ENCODE results near the gene IPO7.

The IPO7 gene

DNA sequence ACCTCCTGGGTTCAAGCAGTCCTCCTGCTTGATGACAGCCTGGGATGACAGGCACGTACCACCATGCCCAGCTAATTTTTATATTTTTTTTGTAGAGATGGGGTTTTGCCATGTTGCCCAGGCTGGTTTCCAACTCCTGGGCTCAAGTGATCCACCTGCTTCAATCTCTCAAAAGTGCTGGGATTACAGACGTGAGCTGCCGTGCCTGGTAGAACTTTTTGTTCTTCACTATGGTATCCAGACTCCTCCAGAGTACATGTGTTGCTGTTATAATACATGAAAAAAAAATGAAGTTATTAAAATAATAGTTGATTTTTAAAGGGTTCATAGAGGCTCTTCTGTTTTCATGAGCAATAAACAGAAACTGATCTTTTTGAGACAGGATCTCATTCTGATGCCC, 105.9 kb downstream of the IPO7 start:
- no peak for DNase-seq (ENCODE audit: low read depth)

DNA sequence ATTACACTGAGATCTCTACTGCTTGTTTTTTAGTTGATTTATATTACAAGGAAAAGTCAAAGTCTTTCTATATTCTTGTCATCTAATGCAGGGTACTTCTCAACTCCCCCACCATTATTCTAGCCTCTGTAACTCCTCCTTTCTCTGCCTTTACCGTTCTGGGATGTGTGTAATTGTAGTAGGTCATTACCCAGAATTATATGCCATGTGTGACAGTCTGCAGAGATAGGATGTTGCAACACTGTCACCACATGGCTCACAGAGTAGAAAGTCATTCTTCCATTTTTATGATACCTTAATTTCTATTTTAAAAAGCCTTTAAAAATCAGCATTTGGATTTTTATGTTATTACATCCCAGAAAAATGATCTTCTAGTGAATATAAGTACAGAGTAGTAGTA, 109.0 kb downstream of the IPO7 start:
- DNase-seq (ENCODE audit: low read depth), result no peak

DNA sequence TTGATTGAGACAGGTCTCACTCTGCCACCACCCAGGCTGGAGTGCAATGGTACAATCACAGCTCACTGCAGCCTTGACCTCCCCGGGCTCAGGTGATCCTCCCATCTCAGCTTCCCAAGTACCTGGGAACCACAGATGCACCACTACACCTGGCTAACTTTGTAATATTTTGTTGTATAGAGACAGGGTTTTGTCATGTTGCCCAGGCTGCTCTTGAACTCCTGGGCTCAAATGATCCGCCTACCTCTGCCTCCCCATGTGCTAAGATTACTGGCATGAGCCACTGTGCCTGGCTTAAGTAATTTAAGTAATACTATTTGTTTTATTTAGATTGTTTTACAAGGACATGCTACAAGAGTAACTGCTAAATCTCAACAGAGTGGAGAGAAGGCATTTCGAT, 109.9 kb downstream of the IPO7 start:
- no peak for DNase-seq (ENCODE audit: low read depth)

DNA sequence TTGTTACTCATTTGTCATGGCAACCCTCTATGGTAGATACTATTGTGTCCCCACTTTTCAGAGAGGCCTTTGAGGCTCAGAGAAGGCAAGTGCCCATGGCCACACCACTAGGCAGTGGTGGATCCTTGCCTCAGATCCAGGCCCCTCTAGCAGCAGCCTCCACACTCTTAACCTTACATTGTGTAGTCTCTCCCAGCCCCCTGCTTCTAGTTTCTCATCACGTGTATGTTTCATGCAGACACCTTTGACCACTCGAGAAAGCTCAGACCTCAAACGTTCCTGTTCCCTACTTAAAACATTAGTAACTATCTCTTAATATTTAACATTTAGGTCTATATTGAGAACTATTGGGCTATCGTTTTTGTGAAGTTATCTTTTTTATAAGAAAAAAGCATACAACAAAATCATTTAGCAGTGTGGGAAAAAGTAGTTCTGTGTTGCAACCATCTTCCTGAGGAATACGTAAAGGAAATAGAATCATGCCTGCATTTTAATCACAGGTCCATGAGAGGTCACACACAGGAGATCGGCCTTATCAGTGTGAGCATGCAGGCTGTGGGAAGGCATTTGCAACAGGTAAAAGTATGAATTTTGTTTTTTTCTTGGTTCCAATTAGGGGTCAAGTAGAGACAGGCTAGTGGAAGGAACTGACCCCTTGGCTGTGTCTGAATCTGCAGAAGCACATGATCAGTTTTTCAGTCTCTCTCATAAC, 111.5 kb downstream of the IPO7 start:
- DNase-seq (ENCODE audit: low read depth), result no peak

Measured in GM04503 (cell line).